NCI-H1436 (cell line): ENCODE results near the gene HMX1.

Experiments used
- DNase-seq: peaks from one replicate; lab custom pipeline; 2025; lab: John Stamatoyannopoulos, UW

HMX1 gene

DNA sequence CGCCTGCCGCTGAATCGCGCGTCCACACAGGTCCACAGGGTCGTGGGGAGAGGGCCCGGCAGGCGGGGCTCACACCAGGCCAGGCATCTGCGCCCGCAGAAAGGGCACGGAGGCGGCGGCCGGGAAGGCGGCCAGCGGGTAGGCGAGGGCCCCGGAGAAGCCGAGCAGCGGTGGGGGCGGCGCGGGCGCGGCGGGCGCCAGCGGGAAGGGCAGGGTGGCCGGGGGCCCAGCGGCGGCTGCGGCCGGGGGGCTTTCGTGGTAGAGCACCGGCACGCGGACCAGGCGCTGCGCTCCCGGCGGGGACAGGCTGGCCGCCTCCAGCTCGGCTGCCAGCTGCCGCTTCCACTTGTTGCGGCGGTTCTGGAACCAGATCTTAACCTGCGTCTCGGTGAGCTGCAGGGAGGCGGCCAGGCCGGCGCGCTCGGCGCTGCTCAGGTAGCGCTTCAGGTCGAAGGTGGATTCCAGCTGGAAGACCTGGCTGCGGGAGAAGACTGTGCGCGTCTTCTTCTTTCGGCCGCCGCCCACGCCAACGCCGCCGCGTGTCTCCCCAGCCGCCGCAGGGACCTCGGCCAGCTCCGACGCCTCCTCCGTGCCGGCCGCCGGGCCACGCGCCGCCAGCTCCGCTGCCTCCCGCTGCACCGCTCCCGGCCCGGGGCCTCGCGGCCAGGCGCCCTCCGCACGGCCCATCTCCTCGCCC, 3.9 kb downstream of the HMX1 start:
- DNase-seq = no peak

DNA sequence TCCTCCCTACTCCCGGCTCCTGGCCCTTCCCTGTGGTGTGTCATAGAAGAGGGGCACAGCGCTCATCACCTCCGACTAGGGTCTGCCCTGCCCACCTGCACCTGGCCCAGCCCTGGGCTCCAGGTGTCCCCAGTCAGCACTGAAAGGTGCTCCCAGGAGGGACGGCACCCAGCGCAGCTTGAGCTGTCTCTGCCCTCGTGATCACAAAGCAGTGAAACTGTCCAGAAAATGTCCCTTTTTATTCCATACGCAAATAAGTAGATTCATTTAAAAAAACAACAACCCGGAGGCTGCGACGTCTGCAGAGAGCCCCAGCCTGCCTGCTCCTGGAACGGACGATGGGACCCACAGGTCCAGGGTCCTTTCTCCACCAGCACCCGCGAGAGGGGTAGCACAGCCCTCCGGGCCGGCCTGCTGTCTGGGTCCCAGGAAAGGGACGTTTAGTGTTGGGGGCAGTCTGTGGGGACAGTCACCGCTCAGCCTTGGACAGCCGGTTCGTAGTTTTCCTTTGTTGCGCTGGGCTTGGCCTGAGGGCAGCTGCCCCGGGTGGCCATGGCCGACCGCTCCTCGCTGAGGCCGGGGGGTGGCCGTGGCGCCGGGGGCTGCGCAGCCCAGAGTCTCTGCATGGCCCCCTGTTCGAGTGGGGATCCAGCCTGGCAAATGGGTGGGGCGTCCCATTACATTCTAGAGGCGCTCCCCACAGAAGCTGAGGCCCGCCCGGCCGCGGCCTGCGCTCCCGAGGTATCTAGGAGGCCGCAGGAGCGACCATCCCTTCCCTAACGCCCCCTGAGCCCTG, 4.6 kb downstream of the HMX1 start:
- DNase-seq = no peak

DNA sequence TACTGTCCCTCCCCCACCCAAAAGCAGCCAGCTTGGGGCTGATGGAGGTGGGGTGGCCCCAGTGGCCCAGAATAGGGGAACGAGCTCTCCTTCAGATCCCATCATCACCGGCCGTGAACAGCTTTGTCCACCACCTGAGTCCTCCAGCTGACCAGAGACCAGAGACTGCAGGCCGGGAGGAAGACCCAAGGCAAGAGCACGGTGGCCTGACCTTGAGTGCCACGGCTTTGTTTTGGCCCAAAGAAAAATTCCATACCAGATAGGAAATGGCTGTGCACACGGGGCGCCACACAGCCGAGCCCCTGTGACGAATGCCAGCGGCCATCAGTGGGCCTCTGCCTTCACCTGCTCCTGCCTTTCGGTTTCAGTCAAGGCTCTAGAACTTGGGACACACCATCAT, 5.2 kb downstream of the HMX1 start:
- DNase-seq = no peak

DNA sequence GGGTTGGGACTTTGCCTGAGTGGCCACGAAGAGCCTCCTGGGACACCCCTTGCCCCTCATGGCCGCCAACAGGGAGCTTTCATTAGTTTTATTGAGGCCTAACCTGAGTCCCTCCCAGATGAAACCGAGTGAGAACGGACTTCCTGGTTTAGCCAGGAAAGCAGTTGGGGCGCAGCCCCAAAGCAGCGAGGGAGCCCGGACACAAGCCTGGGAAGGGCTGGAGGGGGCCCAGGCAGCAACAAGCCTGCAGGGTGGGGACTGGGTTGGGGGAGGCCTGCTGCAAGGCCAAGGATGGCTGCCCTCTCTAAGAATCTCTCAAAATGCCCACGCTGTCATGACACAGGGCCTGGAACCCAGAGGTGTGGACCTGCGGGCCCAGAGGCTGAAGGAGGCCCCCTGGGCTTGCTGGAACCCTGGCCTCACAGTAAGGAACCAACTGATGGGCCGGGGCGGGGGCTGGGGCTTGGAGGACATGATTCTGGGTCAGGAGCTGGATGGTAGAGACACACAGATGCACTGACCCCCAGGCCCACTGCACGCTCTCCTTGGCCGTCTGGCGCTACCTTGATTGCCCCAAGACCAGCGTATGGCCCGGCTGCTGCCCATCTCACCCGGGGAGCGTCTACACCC, 5.8 kb downstream of the HMX1 start:
- no peak for DNase-seq

DNA sequence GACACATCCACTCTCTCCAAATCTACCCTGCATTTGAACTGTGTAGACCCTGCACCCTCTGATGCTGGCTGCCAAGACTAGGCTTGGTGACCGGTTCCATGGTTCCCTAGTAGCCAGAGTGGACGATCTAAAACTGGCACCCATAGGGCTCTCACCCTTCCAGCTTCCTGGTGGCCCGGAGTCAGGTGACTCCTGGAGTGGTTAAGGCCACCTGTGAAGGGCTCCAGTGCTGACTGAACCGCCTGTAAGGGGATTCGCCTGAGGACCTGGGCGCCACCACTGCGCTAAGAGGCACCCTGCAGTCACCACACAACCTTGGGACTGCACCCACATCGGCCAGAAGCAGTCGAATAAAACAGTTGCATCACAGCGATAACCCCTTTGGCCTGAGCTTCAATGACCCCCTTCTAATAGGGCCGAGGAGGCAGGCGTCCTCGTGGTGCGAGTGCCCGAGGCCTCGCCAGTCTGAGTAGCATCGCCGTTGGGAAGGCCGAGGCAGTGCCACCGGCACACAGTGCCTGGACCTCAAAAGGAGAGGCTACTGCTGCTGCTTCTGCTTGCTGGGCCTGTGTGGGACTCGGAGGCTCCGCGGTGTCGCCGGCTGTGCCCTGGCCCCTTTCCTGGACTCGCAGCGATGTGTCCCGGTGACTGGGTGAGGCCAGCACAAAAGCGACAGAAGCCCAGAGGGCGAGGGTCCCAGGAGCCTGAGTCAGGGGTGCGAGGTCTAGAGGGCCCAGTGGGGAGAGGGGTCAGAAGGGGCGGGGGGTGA, 6.5 kb downstream of the HMX1 start:
- DNase-seq = no peak

DNA sequence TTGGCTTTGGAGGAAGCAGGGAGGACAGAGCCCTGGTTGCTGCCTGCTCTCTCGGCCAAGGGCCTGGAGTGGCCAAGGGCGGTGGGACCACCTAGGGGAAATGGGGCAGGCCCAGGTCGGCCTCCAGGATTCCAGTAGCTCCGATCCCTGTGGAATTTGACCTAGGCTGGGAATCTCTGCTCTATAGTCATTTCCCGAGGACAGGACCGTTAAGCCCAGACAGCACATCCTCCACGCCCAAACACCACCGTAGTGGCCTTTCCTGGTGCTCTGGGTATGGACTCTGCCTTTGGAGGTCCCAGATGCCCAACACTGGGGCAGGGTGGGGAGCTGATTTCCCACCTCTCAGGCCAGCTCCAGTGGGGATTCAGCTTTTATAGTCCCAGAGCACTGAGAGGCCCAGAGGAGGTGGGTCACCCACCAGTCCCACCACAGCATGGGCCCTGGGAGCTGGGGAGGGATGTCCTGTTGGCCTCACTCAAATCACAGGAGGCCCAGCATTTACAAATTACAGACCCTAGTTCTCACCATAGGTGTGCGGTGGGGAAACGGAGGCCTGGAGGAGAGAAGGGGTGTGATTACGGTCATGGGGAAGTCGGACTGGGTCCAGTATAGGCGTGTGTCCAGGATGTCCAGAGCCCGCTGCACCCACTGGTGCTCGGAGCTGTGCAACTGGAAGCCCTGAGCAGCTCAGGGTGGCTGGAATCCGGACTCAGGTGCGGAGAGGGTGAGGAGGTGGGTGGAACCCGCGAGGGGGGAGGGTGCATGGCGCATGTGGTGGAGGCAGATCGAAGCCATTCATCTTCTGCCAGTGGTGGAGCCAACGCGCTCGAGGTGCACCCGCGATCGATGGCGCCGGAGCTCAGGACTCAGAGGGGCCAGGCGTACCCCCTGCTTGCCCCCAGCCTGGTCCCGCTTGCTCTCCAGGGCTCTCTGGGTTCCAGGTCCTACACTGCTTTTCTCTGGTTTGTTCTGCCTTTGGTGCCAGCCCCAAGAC, 7.7 kb downstream of the HMX1 start:
- DNase-seq = no peak

DNA sequence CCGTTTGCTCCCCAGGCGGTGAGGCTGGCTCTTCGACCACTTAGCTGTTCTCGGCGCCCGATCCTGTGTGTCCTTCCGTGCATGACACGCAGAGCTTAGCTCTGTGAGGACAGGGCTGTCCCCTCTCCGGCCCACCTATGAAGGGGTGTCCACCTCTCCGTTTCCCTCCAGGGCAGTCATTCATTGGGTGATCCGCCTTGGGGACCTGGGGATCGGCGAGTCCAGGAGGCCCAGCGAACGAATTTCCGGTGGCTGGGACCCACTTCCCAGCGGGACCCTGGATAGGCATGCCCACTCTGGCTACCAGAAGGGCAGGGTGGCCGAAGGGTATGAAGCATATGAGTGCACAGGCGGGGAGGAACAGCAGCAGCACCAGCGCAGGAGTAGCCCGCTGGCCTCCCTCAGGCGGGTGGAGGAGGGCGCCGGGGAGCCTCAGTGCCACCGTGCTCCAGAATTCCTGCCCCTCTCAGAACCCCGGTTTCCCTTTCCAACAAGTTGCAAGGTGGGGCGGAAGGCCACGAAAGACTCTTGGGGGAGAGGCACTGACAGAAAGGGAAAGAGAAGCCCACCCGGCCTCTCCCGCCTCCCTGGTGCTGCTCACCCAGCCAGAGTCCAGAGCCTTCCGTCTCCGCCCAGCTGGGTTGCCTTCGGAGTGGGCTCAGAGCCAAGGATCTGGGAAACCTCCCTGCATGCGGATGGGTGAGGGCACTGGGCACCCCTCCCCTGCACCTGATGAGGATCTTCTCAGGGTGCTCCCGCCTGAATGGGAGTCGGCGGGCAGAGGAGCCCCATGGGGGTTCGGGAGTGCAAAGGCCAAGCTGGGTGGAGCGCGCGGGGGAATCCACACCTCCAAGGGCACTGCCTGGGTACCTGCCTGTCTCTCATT, 8.6 kb downstream of the HMX1 start:
- no peak for DNase-seq

DNA sequence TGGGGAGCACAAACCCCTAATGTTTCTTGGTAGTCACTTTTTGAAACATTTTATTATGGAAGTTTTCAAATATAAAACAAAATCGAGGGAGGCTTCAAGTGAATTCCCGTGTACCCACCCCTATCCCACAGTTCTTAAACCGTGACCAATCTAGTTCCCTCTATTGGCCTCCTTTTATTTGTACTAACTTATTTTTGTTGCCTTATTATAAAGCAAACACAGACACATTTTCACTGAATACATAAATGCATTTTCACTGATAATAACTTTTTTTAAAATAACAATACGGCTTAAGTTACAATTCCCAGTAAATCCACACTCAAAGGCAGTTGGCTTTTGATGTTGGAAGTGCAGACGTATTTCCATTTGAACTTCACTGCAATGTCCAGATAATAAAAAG, 9.3 kb downstream of the HMX1 start:
- no peak for DNase-seq

DNA sequence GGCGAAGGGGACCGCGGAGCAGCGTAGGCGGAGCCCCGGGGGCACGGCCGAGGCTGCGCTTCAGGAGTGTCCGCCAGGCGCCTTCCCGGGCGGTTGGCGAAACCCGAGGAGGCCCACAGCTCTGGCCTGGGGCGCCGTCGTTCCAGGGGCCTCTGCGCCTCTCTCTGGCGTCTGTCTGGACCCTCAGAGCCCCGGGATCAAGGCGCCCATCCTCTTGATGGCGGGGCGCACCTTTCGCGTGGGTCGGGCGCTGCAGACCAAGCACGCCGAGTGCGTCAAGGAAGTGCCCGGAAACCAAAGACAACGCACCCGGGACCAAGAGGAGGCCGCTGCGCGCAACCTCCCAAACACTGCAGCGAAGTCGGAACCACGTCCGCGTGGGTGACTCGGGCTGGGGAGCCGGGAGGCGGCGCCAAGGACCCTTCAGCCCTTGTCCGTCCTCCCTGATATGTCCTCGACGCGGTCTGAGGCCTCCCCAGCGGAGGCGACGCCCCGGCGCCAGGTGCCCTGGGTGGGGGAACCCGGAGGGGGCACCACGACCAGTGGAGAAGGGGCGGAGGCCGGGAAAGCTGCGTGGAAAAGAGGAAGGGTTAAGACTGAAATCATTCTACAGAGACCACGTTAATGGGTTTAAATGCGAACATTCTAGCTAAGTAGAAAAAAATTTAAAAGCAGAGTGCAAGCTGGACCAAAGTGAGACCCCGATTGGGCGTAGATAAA, 9.9 kb downstream of the HMX1 start:
- DNase-seq = no peak

DNA sequence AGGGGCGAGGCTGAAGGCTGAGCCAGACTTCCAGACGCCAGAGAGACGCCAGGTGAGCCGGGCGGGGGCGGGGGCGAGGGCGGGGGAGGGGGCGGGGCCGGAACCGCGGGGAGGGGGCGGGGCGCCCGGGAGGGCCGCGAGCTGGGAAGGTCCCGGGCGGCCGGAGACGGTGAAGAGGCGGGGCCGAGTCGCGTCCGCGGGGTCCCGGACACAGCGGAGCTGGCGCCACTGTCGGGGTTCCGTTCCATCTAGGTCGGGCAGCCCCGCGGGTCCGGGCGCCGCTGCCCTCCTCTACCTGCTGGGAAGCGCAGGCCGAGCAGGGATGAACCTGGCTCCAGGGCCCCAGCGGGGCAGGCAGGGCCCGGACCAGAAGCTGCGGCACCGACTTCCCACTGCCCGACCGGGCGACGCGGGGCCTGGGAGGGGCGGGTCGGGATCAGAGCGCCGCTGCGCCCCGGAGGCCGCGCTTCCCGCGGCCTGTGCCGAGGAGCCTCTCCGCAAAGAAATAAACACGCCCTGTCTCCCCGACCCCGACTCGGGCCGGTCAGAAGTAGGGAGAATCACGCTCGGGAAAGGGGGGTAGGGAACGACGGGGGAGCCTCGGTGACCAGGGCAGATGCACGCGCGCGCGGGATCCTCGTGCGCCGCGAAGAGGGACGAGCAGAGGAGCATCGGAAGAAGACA, 10.6 kb downstream of the HMX1 start:
- no peak for DNase-seq

DNA sequence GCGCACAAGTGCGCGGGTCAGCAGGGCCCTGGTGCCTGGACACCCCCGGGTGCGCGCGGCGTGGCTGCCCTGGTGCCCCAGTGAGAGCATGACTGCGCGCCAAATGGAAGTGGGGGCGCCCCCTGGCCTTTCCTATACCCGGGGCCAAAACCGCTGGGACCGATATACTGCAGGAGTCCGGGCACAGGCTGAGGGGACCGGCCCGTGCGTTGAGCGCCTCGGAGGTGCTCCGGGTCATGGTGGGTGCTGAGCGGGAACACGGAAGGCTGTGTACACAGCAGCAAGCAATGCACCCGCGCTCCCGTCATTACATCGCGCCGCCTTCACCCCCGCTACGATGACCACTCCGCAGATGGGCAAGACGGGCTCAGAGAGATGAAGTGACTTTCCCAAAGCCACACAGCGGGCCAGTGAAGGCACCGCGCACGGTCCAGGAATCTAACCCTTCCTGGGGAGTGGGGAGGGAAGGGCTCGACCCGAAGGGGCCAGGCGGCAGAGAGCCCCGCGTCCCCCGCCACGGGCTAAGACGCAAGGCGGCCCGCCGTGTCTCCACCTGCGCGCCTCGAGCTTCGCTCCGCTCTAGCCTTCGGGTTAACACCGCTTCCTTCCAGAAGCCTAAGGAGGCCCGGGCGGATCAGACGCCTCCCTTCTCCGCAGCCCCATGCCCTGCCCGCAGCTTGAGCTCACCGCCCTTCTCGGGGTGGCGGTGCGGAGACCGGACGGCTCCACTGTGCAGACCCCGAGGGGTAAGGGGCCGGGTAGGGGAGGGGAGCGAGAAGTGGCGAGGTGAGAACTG, 11.3 kb downstream of the HMX1 start:
- no peak for DNase-seq

DNA sequence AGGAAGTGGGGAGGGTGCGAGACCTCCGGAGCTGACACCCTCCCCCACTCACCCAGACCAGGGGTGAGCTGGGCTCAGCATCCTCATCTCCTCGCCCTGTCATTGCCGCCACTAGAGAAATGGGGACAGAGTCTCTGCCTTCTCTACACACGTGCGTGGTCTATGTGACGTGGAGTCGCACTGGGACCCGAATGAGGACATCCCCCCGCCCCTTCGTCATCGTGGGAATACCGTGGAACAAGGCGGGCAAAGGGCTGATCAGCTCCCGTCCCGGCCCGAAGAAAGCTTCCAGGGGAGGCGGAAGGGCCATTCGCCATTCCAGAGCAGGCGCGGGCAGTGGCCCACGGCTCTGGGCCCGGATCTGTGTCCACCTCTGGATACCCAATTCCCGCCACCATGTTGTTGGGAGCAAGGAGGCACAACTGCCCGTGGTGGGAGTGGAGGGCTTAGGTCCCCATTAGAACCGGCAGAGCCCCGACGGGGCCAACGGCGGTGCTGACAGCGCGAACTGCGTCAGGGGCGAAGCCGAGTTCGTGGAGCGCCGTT, 12.0 kb downstream of the HMX1 start:
- DNase-seq = no peak

DNA sequence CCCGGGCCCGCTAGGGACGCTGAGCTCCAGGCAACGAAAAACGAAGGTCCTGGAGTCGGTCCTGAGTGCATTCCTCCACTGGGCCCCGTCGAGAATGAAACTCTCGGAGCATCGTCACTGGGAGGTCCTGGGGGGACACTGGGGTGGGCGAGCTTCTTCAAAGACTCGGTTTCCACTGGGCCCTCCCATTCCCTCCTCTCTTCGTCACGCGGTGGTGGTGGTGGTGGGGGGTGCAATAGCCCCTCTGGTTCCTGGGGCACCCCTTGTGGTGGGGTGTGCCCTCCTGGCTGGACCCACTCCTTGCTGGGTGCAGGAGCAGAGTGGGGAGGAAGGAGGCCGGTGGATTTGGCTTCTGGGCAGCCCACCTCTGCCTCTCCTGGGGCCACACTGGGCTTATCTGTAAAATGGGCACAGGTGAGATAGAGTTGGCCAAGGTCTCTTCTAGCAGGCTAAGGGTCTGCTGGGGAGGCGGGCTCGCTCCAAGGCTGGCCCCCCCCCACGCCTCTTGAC, 12.9 kb downstream of the HMX1 start:
- no peak for DNase-seq

DNA sequence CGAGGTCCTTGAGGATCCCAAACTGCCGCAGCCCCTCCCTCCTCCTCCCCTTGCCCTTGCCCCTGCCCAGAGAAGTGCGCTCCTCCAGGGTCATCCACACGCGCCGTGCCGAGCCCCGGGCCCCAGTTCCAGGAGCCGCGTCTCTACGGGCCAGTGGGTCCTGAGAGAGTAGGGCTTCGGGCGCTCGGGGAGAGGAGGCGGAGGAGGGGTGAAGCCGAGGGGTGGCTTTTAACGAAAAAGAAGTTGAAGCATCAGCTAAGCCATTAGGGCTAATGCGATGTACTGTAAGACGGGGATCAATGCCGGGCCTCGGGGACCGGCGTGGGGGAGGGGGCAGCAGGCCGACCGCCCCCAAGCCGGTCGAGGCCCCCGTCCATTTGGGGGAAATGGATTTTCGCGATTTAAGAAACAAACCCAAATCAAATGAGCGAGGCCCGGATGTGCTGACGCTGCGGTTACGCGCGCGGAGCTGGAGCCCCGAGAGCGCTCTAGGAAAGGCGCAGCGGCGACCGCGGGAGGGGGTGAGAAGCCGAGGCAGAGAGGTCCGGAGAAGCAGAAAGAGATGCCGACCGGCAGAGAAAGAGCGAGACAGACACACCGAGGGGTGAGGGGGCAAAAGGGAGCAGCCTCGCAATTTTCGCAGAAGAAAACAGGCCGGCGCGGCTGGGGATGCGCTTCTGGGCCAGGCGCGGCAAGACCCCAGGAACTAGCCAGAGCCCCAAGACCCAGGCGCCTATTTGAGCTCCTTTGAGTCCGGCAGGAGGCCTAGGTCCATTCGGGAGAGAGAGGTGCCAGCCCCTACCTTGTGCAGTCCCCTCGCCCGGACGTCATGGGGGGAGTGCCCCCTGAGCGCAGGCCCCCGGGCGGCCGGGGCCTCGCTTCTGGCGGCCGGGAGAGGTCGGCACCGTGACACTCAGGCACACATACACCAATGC, 13.6 kb downstream of the HMX1 start:
- no peak for DNase-seq

DNA sequence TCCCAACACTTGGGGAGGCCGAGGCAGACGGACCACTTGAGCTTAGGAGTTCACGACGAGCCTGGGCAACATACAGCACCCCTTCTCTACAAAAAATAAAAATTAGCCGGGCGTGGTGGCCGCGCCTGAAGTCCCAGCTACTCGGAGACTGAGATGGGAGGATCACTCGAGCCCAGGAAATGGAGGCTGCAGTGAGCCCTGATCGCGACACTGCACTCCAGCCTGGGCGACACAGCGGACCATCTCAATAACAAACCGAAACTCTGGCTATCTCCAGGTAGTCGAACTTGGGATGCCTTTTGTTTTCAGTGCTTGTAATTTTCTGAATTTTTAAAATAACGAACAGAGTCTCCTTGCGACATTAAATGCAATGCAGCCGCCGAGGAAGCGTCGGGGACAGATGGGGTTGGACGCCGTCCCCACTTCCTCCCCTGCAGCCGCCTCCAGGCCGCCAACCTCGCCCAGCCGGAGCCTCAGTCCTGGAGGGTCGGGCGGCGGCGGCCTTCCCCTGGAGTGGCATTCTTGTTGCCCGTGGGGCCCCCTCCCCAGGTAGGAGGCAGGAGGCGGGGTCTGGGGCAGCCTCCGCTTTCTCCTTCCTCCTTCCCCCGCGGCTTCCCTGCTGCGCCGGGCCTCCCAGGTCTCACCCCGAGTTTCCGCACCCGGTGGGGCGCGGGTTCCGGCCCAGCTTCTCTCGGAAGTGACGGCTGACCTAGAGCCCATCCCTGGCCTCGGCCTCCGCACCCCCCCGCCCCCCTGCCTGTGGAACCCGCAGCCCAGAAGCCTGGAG, 14.6 kb downstream of the HMX1 start:
- DNase-seq = no peak

DNA sequence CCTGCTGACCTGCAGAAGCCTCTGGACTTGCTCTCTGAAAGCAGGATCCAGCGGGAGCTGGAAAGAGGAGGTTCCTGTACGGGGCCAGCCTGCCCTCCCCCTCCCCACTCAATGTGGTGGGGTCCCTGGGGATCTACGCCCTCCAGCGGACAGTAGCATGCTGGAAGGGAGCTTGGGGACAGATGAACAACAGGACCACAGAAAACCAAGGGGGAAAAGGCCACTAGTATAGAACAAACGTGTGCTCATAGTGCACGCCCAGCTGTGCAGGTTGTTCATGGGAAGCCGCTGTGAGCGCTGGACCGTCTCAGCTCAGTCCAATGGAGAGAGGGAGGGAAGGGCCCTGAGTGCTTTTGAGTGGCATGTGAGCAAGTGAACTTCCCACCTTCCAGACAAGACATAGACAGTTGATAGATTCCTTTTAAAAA, 15.8 kb downstream of the HMX1 start:
- DNase-seq = no peak
